Gastrocnemius medialis (tissue), 4 donors: ENCODE measurements around the gene PIGL.

Source experiments
- CTCF ChIP-seq, 5 experiments: fragments of 450-650 bp in 3 of 5; fragments of 200-600 bp in 2 of 5; sonication (generic) in 2 of 5; IDR thresholded peaks in 4 of 5; conservative IDR thresholded peaks in 1 of 5; 1 replicate in 4 of 5; 2 replicates in 1 of 5; pipeline ENCODE4 v1.5.1; 2016 to 2019; ENCODE audit warnings: antibody characterized with exemption in 5 of 5, mild to moderate bottlenecking in 3 of 5, moderate library complexity in 3 of 5
- POLR2A ChIP-seq, 2 donors: fragments of 450-650 bp; IDR thresholded peaks; one replicate each; pipeline ENCODE4 v1.6.1; 2017; ENCODE audit warnings: antibody characterized with exemption in 2 of 2, mild to moderate bottlenecking in 2 of 2, moderate library complexity in 2 of 2

GRCh38 chr17:16294560-16294959 lies 77.5 kb downstream of the PIGL start:
- TF ChIP-seq CTCF (IDR thresholded peaks at IDR 0.05 in 4 of 5, conservative IDR thresholded peaks at IDR 0.05 in 1 of 5) (no peak), POLR2A (IDR thresholded peaks at IDR 0.05) (no peak)
